ENCODE measurements around the gene COL15A1.

COL15A1 gene

GRCh38 chr9:98925956-98926355 lies 17.8 kb upstream of the COL15A1 start:
- Histone ChIP-seq H3K27me3 (no peaks in the 10 kb centered on the region), H3K4me2 (no peak overlapping the region), H3K4me1 (no peaks in the 10 kb centered on the region), H3K4me3 (no peak overlapping the region), H3K9me3 (no peaks in the 10 kb centered on the region), H4K20me1 (no peaks in the 10 kb centered on the region), H3K36me3 (no peaks in the 10 kb centered on the region), H3K9ac (no peak overlapping the region), H3K27ac (no peak overlapping the region)
- TF ChIP-seq Cebpa-rat (IDR thresholded peaks at IDR 0.05) = no peak

- no peak for TF ChIP-seq Cebpa-rat (IDR thresholded peaks at IDR 0.05)
- Histone ChIP-seq H3K9ac (no peak overlapping the region), H3K27me3 (no peaks in the 10 kb centered on the region), H4K20me1 (no peaks in the 10 kb centered on the region), H3K36me3 (no peaks in the 10 kb centered on the region), H3K4me1 (no peaks in the 10 kb centered on the region), H3K4me2 (no peak overlapping the region), H3K27ac (no peak overlapping the region), H3K9me3 (no peaks in the 10 kb centered on the region), H3K4me3 (no peak overlapping the region)
Observed at GRCh38 chr9:98927724-98928123, 16.0 kb upstream of the COL15A1 start.

GRCh38 chr9:98929071-98929470 lies 14.6 kb upstream of the COL15A1 start:
- no peaks in the 10 kb centered on the region for H3K27me3 ChIP-seq
- H3K9me3 ChIP-seq = no peaks in the 10 kb centered on the region
- H3K36me3 ChIP-seq = no peaks in the 10 kb centered on the region
- H3K4me1 ChIP-seq = no peaks in the 10 kb centered on the region
- no peak overlapping the region for H3K4me2 ChIP-seq
- H4K20me1 ChIP-seq = no peaks in the 10 kb centered on the region
- H3K4me3 ChIP-seq = no peak overlapping the region
- H3K9ac ChIP-seq = no peak overlapping the region
- H3K27ac ChIP-seq = no peak overlapping the region
- TF ChIP-seq Cebpa-rat (IDR thresholded peaks at IDR 0.05) = no peak

GRCh38 chr9:98929895-98930341 lies 13.8 kb upstream of the COL15A1 start:
- H3K36me3 ChIP-seq = no peaks in the 10 kb centered on the region
- H3K9ac ChIP-seq = no peak overlapping the region
- H3K9me3 ChIP-seq = no peaks in the 10 kb centered on the region
- H3K4me3 ChIP-seq = no peak overlapping the region
- H3K27me3 ChIP-seq = no peaks in the 10 kb centered on the region
- H3K4me2 ChIP-seq = no peak overlapping the region
- TF ChIP-seq Cebpa-rat (IDR thresholded peaks at IDR 0.05) = no peak
- H3K4me1 ChIP-seq = no peaks in the 10 kb centered on the region
- H4K20me1 ChIP-seq = no peaks in the 10 kb centered on the region
- H3K27ac ChIP-seq = no peak overlapping the region

GRCh38 chr9:98930792-98931191 lies 12.9 kb upstream of the COL15A1 start:
- Histone ChIP-seq H3K27ac (no peak overlapping the region), H3K36me3 (no peaks in the 10 kb centered on the region), H3K9ac (no peak overlapping the region), H3K9me3 (no peaks in the 10 kb centered on the region), H3K27me3 (no peaks in the 10 kb centered on the region), H3K4me1 (no peaks in the 10 kb centered on the region), H3K4me3 (no peak overlapping the region), H3K4me2 (no peak overlapping the region), H4K20me1 (no peaks in the 10 kb centered on the region)
- TF ChIP-seq Cebpa-rat (IDR thresholded peaks at IDR 0.05) = no peak

- H3K27ac ChIP-seq = no peak overlapping the region
- H3K36me3 ChIP-seq = no peaks in the 10 kb centered on the region
- H3K9me3 ChIP-seq = no peaks in the 10 kb centered on the region
- H4K20me1 ChIP-seq = no peaks in the 10 kb centered on the region
- no peaks in the 10 kb centered on the region for H3K4me1 ChIP-seq
- no peak overlapping the region for H3K9ac ChIP-seq
- no peak for TF ChIP-seq Cebpa-rat (IDR thresholded peaks at IDR 0.05)
- H3K27me3 ChIP-seq = no peaks in the 10 kb centered on the region
- H3K4me2 ChIP-seq = no peak overlapping the region
- no peak overlapping the region for H3K4me3 ChIP-seq
Observed at GRCh38 chr9:98931600-98932389, 11.9 kb upstream of the COL15A1 start.

- H4K20me1 ChIP-seq = no peaks in the 10 kb centered on the region
- H3K36me3 ChIP-seq = no peaks in the 10 kb centered on the region
- no peak overlapping the region for H3K9ac ChIP-seq
- no peaks in the 10 kb centered on the region for H3K27me3 ChIP-seq
- H3K9me3 ChIP-seq = no peaks in the 10 kb centered on the region
- no peak overlapping the region for H3K4me3 ChIP-seq
- no peaks in the 10 kb centered on the region for H3K4me1 ChIP-seq
- H3K4me2 ChIP-seq = no peak overlapping the region
- H3K27ac ChIP-seq = no peak overlapping the region
- TF ChIP-seq Cebpa-rat (IDR thresholded peaks at IDR 0.05) = no peak
Observed at GRCh38 chr9:98933185-98933584, 10.5 kb upstream of the COL15A1 start.

GRCh38 chr9:98933890-98934289 lies 9.8 kb upstream of the COL15A1 start:
- H4K20me1 ChIP-seq = no peaks in the 10 kb centered on the region
- no peaks in the 10 kb centered on the region for H3K9me3 ChIP-seq
- H3K27ac ChIP-seq = no peak overlapping the region
- H3K4me2 ChIP-seq = no peak overlapping the region
- TF ChIP-seq Cebpa-rat (IDR thresholded peaks at IDR 0.05) = no peak
- no peak overlapping the region for H3K4me3 ChIP-seq
- no peak overlapping the region for H3K9ac ChIP-seq
- no peaks in the 10 kb centered on the region for H3K27me3 ChIP-seq
- H3K4me1 ChIP-seq = no peaks in the 10 kb centered on the region
- H3K36me3 ChIP-seq = no peaks in the 10 kb centered on the region

GRCh38 chr9:98935071-98935505 lies 8.6 kb upstream of the COL15A1 start:
- Histone ChIP-seq H3K9ac (no peak overlapping the region), H3K4me3 (no peak overlapping the region), H3K9me3 (no peaks in the 10 kb centered on the region), H4K20me1 (no peaks in the 10 kb centered on the region), H3K27ac (no peak overlapping the region), H3K4me2 (no peak overlapping the region), H3K36me3 (no peaks in the 10 kb centered on the region), H3K4me1 (no peaks in the 10 kb centered on the region), H3K27me3 (no peaks in the 10 kb centered on the region)
- no peak for TF ChIP-seq Cebpa-rat (IDR thresholded peaks at IDR 0.05)

GRCh38 chr9:98940276-98940675 lies 3.4 kb upstream of the COL15A1 start:
- no peaks in the 10 kb centered on the region for H3K36me3 ChIP-seq
- H3K9ac ChIP-seq = no peak overlapping the region
- H3K4me2 ChIP-seq = no peak overlapping the region

More at GRCh38 chr9:98940276-98940675, 3.4 kb upstream of the COL15A1 start:
- no peaks in the 10 kb centered on the region for H3K27me3 ChIP-seq
- H3K4me3 ChIP-seq = no peak overlapping the region
- H3K27ac ChIP-seq = no peak overlapping the region
- peaks cover 13% of the 10 kb centered on the region for H3K9me3 ChIP-seq
- no peaks in the 10 kb centered on the region for H4K20me1 ChIP-seq
- no peaks in the 10 kb centered on the region for H3K4me1 ChIP-seq
- no peak for TF ChIP-seq Cebpa-rat (IDR thresholded peaks at IDR 0.05)

Measured in BLaER1 (cell line).